Measurements from ENCODE around the gene SLC35D1.
A peak's percentile ranks its signal among the peaks of the same experiment; 100 is the strongest.

- TF ChIP-seq ATF3 (IDR thresholded peaks at IDR 0.05) (no peak), CTCF (IDR thresholded peaks at IDR 0.05; ENCODE audit: low read depth, low read length, missing input control) (no peak), SP1 (IDR thresholded peaks at IDR 0.05) (no peak), GABPA (IDR thresholded peaks at IDR 0.05 in 1 of 2, conservative IDR thresholded peaks at IDR 0.05 in 1 of 2) (no peak), YY1 (IDR thresholded peaks at IDR 0.05) (peak; percentile 28), REST (IDR thresholded peaks at IDR 0.05) (no peak), MAX (IDR thresholded peaks at IDR 0.05) (no peak), ZBTB33 (IDR thresholded peaks at IDR 0.05) (no peak), TAF1 (conservative IDR thresholded peaks at IDR 0.05) (no peak), FOXA1 (IDR thresholded peaks at IDR 0.05) (no peak), HNF4G (IDR thresholded peaks at IDR 0.05) (no peak), RAD21 (IDR thresholded peaks at IDR 0.05) (peak; percentile 16 to 41), NR2F2 (IDR thresholded peaks at IDR 0.05) (no peak), EGR1 (IDR thresholded peaks at IDR 0.05; ENCODE audit: low read depth in 2 of 2) (no peak)
Observed at GRCh38 chr1:66981679-66982078, 72.3 kb downstream of the SLC35D1 start.

All from liver (tissue), 3 donors.